ENCODE measurements around the gene MKRN2OS. TPM values are rescaled to one million over a fixed set of nuclear protein-coding genes. Genes with fewer than 3 reads are reported as not detected.

MKRN2OS gene
- total and polyA plus RNA-seq, 3 donors from 2014 or later: not detected

- intact Hi-C loops (cut with DNase I; ENCODE audit: low total_unique reads): no loop called here
- H3K27me3 ChIP-seq: no peaks in the 10 kb centered on the region
- no peaks in the 10 kb centered on the region for H3K9me3 ChIP-seq
Measured at GRCh38 chr3:12499474-12499873, 45.8 kb downstream of the MKRN2OS start.

DNA sequence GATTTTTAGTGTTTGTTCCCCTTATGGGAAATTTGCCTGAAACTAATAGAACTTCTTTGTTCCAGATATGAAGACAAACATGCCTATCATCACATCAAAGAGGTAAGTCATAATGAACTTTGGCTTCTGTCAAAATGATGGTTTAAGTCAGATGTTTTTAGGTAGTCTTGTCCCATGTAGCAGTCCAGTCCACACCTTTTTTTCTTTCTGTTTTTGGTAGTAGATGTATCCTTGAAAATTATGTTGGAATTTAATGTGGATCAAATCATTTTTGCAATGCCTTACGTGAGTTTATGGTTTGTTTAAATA, 48.9 kb downstream of the MKRN2OS start:
- Histone ChIP-seq H3K27me3 (no peaks in the 10 kb centered on the region), H3K36me3 (ENCODE audit: low read depth, missing control alignments) (no peaks in the 10 kb centered on the region), H3K4me3 (no peak overlapping the region), H3K27ac (no peak overlapping the region), H3K4me1 (no peaks in the 10 kb centered on the region), H3K9me3 (no peaks in the 10 kb centered on the region)
- intact Hi-C loops (cut with DNase I; ENCODE audit: low total_unique reads): no loop called here
- 94 to 95% methylated on average over 1 of the region's 1 CpG for WGBS, 2 donors
- DNase-seq: no peak
- no peak for TF ChIP-seq POLR2A (IDR thresholded peaks at IDR 0.05)
- TF ChIP-seq, protein P1, sequence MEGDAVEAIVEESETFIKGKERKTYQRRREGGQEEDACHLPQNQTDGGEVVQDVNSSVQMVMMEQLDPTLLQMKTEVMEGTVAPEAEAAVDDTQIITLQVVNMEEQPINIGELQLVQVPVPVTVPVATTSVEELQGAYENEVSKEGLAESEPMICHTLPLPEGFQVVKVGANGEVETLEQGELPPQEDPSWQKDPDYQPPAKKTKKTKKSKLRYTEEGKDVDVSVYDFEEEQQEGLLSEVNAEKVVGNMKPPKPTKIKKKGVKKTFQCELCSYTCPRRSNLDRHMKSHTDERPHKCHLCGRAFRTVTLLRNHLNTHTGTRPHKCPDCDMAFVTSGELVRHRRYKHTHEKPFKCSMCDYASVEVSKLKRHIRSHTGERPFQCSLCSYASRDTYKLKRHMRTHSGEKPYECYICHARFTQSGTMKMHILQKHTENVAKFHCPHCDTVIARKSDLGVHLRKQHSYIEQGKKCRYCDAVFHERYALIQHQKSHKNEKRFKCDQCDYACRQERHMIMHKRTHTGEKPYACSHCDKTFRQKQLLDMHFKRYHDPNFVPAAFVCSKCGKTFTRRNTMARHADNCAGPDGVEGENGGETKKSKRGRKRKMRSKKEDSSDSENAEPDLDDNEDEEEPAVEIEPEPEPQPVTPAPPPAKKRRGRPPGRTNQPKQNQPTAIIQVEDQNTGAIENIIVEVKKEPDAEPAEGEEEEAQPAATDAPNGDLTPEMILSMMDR (IDR thresholded peaks at IDR 0.05): no peak

More at GRCh38 chr3:12499474-12499873, 45.8 kb downstream of the MKRN2OS start:
- Histone ChIP-seq H3K36me3 (ENCODE audit: low read depth, missing control alignments) (no peaks in the 10 kb centered on the region), H3K4me3 (no peak overlapping the region), H3K4me1 (no peaks in the 10 kb centered on the region), H3K27ac (no peak overlapping the region)
- no peak for TF ChIP-seq POLR2A (IDR thresholded peaks at IDR 0.05)
- 80 to 93% methylated on average over 2 to 5 of the region's 5 CpGs for WGBS, 2 donors
- DNase-seq: no peak

GRCh38 chr3:12495749-12496452, 49.4 kb downstream of the MKRN2OS start:
- Histone ChIP-seq H3K4me1 (no peaks in the 10 kb centered on the region), H3K27ac (no peak overlapping the region), H3K4me3 (no peak overlapping the region), H3K9me3 (no peaks in the 10 kb centered on the region), H3K27me3 (no peaks in the 10 kb centered on the region), H3K36me3 (ENCODE audit: low read depth, missing control alignments) (no peaks in the 10 kb centered on the region)
- DNase-seq: no peak
- WGBS, 2 donors: 90 to 92% methylated on average over 8 of the region's 8 CpGs
- intact Hi-C loops (cut with DNase I; ENCODE audit: low total_unique reads): no loop called here
- no peak for TF ChIP-seq POLR2A (IDR thresholded peaks at IDR 0.05)
- TF ChIP-seq, protein P1 (IDR thresholded peaks at IDR 0.05): no peak

DNA sequence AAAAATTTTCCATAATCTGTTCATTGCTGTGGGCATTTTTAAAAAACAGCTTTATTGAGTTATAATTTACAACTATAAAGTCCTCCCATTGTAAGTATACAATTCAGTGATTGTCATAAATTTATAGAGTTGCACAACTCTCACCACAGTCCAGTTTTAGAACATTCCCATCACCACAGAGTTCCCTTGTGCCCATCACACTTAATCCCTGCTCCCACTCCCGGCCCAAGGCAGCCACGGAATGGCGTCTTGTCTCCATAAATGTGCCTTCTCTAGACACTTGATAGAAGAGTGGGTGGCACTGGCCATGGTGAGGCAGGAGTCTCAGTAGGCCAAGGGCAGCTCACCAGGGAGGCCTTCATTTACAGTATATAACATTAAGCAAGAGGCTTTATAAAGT, 54.8 kb downstream of the MKRN2OS start:
- Histone ChIP-seq H3K27ac (no peak overlapping the region), H3K27me3 (no peaks in the 10 kb centered on the region), H3K4me3 (no peak overlapping the region), H3K4me1 (no peaks in the 10 kb centered on the region), H3K36me3 (ENCODE audit: low read depth, missing control alignments) (no peaks in the 10 kb centered on the region), H3K9me3 (no peaks in the 10 kb centered on the region)
- intact Hi-C loops (cut with DNase I; ENCODE audit: low total_unique reads): no loop called here
- DNase-seq: no peak
- WGBS, 2 donors: 87 to 89% methylated on average over 3 of the region's 3 CpGs
- TF ChIP-seq, protein P1 (IDR thresholded peaks at IDR 0.05): no peak
- TF ChIP-seq POLR2A (IDR thresholded peaks at IDR 0.05): no peak

DNA sequence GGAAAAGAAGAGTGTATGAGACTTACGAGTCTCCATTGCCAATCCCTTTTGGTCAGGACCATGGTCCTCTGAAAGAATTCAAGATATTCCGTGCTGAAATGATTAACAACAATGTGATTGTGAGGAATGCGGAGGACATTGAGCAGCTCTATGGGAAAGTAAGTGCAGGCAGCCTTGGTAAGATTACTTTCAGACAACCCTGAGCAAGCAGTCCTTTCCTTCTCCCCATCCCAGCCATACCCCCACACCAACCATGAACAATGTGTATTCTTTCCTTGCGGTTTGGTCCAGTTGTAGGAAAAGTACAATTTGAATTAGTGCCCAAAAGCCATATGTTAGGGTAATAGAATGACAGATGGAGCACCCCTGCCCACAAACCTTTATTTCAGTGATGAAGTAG, 55.5 kb downstream of the MKRN2OS start:
- intact Hi-C loops (cut with DNase I; ENCODE audit: low total_unique reads): no loop called here
- 56 to 59% methylated on average over 4 of the region's 4 CpGs for WGBS, 2 donors

More for the DNA sequence above, 55.5 kb downstream of the MKRN2OS start:
- no peaks in the 10 kb centered on the region for H3K36me3 ChIP-seq (ENCODE audit: low read depth, missing control alignments)
- H3K27ac ChIP-seq: no peak overlapping the region
- no peak overlapping the region for H3K4me3 ChIP-seq
- H3K9me3 ChIP-seq: no peaks in the 10 kb centered on the region
- no peak for TF ChIP-seq POLR2A (IDR thresholded peaks at IDR 0.05)
- TF ChIP-seq, protein P1 (IDR thresholded peaks at IDR 0.05): no peak
- no peak for DNase-seq
- no peaks in the 10 kb centered on the region for H3K4me1 ChIP-seq
- no peaks in the 10 kb centered on the region for H3K27me3 ChIP-seq

Small RNAs within 50 kb of the gene (small RNA-seq; reads per million reads assigned to genes)
- 0 reads per million in 2 donors for gene RF00017
- 0 reads per million in 2 donors for gene RNA5SP123
- 0 reads per million in 2 donors for gene RNU6-377P

Other genes starting within 250 kb of the MKRN2OS start
- 10 to 100 TPM; 25.3 to 26.8 TPM for gene TSEN2, start 61.0 kb downstream of the MKRN2OS start, total RNA-seq
- 17.0 TPM for gene TSEN2, start 61.0 kb downstream of the MKRN2OS start, polyA plus RNA-seq (ENCODE audit: insufficient read depth, low read depth, low replicate concordance)
- gene MKRN2, start 11.6 kb upstream of the MKRN2OS start, total RNA-seq: 10 to 100 TPM; 82.6 to 93.6 TPM
- gene MKRN2, start 11.6 kb upstream of the MKRN2OS start, polyA plus RNA-seq (ENCODE audit: insufficient read depth, low read depth, low replicate concordance): 117 TPM
- gene RAF1, start 118.6 kb upstream of the MKRN2OS start, total RNA-seq: 100 to 1,000 TPM; 133 to 138 TPM
- 68.7 TPM for gene RAF1, start 118.6 kb upstream of the MKRN2OS start, polyA plus RNA-seq (ENCODE audit: insufficient read depth, low read depth, low replicate concordance)
- gene TMEM40, start 213.8 kb upstream of the MKRN2OS start, total RNA-seq: 1 to 10 TPM; 1.5 to 1.7 TPM
- gene TMEM40, start 213.8 kb upstream of the MKRN2OS start, polyA plus RNA-seq (ENCODE audit: insufficient read depth, low read depth, low replicate concordance): 0.96 TPM